ENCODE data around the gene SDK1. TPM values are rescaled to one million over a fixed set of nuclear protein-coding genes. Genes with fewer than 3 reads are reported as not detected.

Gene SDK1
- total RNA-seq, 1 donor from 2014 or later = 0.26 TPM

GRCh38 chr7:3922175-3922635, 621.2 kb downstream of the SDK1 start:
- Histone ChIP-seq H3K27me3 (ENCODE audit: control insufficient read depth, insufficient read depth, low read length) (no peaks in the 10 kb centered on the region), H3K4me3 (ENCODE audit: low read depth, low read length) (no peak overlapping the region), H3K36me3 (ENCODE audit: control insufficient read depth, insufficient read depth, low read length) (no peaks in the 10 kb centered on the region)
- peak; percentile 12 for TF ChIP-seq CTCF (IDR thresholded peaks at IDR 0.05; ENCODE audit: insufficient read depth, low read length, severe bottlenecking)
- DNase-seq (ENCODE audit: low read depth) (peak; percentile 79), FAIRE-seq (no peak)

GRCh38 chr7:3923307-3923918, 622.4 kb downstream of the SDK1 start:
- TF ChIP-seq CTCF (IDR thresholded peaks at IDR 0.05; ENCODE audit: insufficient read depth, low read length, severe bottlenecking) = no peak
- Histone ChIP-seq H3K4me3 (ENCODE audit: low read depth, low read length) (no peak overlapping the region), H3K36me3 (ENCODE audit: control insufficient read depth, insufficient read depth, low read length) (no peaks in the 10 kb centered on the region), H3K27me3 (ENCODE audit: control insufficient read depth, insufficient read depth, low read length) (no peaks in the 10 kb centered on the region)
- FAIRE-seq (no peak), DNase-seq (ENCODE audit: low read depth) (no peak)

- no peak for DNase-seq (ENCODE audit: low read depth)
- TF ChIP-seq CTCF (IDR thresholded peaks at IDR 0.05; ENCODE audit: insufficient read depth, low read length, severe bottlenecking) = no peak
- no peaks in the 10 kb centered on the region for H3K36me3 ChIP-seq (ENCODE audit: control insufficient read depth, insufficient read depth, low read length)
- H3K4me3 ChIP-seq (ENCODE audit: low read depth, low read length) = no peak overlapping the region
- H3K27me3 ChIP-seq (ENCODE audit: control insufficient read depth, insufficient read depth, low read length) = peaks cover 2% of the 10 kb centered on the region
- peak; percentile 80 for FAIRE-seq
These were observed 623.2 kb downstream of the SDK1 start for GRCh38 chr7:3924277-3924676.

DNA sequence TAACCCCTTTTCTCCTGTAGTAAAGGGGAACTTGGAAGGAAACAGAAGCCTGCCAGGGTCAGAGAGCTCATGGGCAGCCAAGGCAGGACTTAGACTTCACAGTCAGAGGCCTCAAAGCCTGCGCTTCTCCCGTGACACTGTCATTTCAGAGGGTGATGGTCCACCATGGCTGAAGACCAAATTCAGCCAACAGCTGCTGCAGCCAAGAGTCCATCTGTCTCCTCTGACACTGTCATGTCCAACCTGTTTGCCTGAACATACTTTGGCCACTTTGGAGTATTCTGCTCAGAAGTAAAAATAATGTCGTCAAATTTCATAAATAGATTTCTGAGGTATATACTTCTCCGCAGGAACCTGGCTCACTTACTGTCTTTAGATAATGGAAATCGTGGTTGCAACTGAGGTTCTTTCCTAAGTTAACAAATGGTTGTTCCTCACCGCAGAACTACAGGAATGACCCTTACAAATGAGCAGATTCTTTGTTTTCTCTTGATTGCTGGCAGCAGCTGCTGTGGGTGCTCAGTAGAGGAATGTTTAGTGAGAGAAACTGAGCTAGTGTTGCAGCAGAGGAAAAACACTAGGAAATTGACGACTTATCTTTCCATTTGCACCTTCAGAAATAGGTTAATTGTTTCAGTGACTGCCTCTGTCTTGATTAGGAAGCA, 626.5 kb downstream of the SDK1 start:
- Histone ChIP-seq H3K4me3 (ENCODE audit: low read depth, low read length) (no peak overlapping the region), H3K36me3 (ENCODE audit: control insufficient read depth, insufficient read depth, low read length) (no peaks in the 10 kb centered on the region), H3K27me3 (ENCODE audit: control insufficient read depth, insufficient read depth, low read length) (peaks cover 2% of the 10 kb centered on the region)
- FAIRE-seq = no peak
- TF ChIP-seq CTCF (IDR thresholded peaks at IDR 0.05; ENCODE audit: insufficient read depth, low read length, severe bottlenecking) = no peak
- DNase-seq (ENCODE audit: low read depth) = no peak

DNA sequence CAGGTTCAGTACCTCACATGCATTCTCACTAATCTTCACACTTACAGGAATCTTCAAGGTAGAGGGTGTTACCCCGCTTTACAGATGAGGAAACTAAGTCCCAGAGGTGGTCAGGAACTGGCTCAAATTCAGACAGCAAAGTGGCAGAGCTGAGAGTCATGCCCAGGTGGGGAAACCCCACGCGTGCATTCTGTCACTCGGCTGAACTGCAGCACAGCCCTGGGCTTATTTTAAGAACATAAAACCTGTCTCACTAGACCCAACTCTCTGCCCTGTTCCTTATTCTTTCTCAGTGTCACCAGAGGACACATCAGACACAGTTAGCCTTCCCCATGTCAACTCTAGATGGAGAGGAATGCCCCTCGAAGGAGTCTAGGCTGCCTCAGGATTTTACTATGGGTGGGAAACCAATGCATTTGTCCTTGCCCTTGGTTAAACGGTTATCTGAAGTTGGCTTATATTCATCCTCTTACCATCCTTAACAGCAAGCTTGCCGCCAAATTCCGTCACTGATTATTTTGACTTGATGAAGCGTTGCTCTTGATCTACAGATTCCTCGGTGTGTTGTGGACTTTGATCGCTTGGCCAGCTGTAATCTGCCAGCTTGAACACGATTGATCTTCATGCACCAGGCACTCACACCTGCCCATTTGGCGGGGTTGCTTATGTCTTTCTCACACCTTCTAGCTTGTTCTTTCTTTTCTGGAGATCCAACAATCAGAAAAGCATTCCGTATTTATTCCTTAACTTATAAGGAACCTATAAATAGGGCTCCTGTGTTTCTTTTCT, 627.9 kb downstream of the SDK1 start:
- no peak for DNase-seq (ENCODE audit: low read depth)
- TF ChIP-seq CTCF (IDR thresholded peaks at IDR 0.05; ENCODE audit: insufficient read depth, low read length, severe bottlenecking) = no peak
- no peak for FAIRE-seq
- peaks cover 2% of the 10 kb centered on the region for H3K27me3 ChIP-seq (ENCODE audit: control insufficient read depth, insufficient read depth, low read length)
- no peaks in the 10 kb centered on the region for H3K36me3 ChIP-seq (ENCODE audit: control insufficient read depth, insufficient read depth, low read length)
- H3K4me3 ChIP-seq (ENCODE audit: low read depth, low read length) = no peak overlapping the region
